ENCODE results near the gene ZNRF1.

Gene ZNRF1

GRCh38 chr16:75038036-75038858 lies 39.4 kb downstream of the ZNRF1 start:
- FAIRE-seq (no peak), DNase-seq (ENCODE audit: insufficient read length, low spot score) (no peak)
- TF ChIP-seq CTCF (IDR thresholded peaks at IDR 0.05; ENCODE audit: insufficient read depth, missing control alignments), result no peak

GRCh38 chr16:75039941-75040340 lies 41.1 kb downstream of the ZNRF1 start:
- TF ChIP-seq CTCF (IDR thresholded peaks at IDR 0.05; ENCODE audit: insufficient read depth, missing control alignments), result no peak
- FAIRE-seq, result no peak
- no peak for DNase-seq (ENCODE audit: insufficient read length, low spot score)

GRCh38 chr16:75042426-75043174 lies 43.8 kb downstream of the ZNRF1 start:
- DNase-seq (ENCODE audit: insufficient read length, low spot score) (no peak), FAIRE-seq (no peak)
- no peak for TF ChIP-seq CTCF (IDR thresholded peaks at IDR 0.05; ENCODE audit: insufficient read depth, missing control alignments)

GRCh38 chr16:75043175-75043895 lies 44.5 kb downstream of the ZNRF1 start:
- TF ChIP-seq CTCF (IDR thresholded peaks at IDR 0.05; ENCODE audit: insufficient read depth, missing control alignments), result no peak
- DNase-seq (ENCODE audit: insufficient read length, low spot score) (no peak), FAIRE-seq (no peak)

- FAIRE-seq (no peak), DNase-seq (ENCODE audit: insufficient read length, low spot score) (no peak)
- no peak for TF ChIP-seq CTCF (IDR thresholded peaks at IDR 0.05; ENCODE audit: insufficient read depth, missing control alignments)
These were observed 46.1 kb downstream of the ZNRF1 start for GRCh38 chr16:75044800-75045361.

- DNase-seq (ENCODE audit: insufficient read length, low spot score) (no peak), FAIRE-seq (no peak)
- TF ChIP-seq CTCF (IDR thresholded peaks at IDR 0.05; ENCODE audit: insufficient read depth, missing control alignments), result no peak
These were observed 46.6 kb downstream of the ZNRF1 start for GRCh38 chr16:75045424-75045823.
